Measurements from ENCODE around the gene TM4SF5.
A peak's percentile ranks its signal among the peaks of the same experiment; 100 is the strongest.

DNA sequence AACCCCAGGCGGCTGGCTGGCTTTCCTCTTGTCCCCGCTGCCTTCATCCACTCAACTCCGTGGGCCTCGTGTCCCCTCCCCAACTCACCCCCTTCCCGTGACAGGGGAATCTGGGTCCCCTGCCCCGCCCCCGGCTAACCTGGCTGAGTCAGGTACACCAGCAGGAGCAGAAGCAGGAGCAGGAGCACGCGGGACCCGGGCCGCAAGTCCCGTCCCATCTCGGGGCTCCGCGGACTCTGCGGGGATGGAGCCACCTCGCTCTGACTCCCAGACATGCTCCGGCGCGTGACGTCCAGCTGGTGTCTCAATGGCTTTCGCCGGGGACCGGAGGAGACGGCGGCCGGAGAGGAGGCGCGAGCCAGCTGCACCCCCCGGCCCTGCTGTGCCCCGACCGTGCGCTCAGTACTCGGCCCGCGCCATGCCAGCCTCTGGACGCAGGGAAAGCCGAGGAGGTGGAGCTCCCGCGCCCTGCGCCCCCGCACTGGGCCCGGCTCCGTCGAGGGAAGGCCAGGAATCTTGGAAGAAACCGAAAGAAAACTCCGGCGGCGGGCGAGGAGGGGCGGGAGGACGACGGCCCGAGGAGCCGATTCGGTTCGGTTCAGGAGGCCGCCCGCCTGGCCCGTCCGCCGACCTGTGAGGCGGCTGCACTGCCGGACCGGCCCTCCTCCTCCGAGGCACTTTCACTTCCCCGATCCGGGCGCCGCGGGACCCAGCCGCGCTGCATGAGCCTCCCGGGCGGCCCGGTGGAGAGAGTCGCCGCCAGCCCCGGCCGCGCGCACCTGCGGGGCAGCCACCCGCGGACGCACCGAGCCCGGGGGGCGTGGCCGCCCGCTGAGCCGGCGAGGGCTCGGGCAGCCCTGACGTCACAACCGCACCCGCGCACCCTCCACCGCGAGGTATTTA lies 32.3 kb upstream of the TM4SF5 start, which contains the start of the genes CXCL16 and ZMYND15:
- no peak for TF ChIP-seq SREBF2 (IDR thresholded peaks at IDR 0.05; ENCODE audit: low read length)
- TF ChIP-seq, protein P1, sequence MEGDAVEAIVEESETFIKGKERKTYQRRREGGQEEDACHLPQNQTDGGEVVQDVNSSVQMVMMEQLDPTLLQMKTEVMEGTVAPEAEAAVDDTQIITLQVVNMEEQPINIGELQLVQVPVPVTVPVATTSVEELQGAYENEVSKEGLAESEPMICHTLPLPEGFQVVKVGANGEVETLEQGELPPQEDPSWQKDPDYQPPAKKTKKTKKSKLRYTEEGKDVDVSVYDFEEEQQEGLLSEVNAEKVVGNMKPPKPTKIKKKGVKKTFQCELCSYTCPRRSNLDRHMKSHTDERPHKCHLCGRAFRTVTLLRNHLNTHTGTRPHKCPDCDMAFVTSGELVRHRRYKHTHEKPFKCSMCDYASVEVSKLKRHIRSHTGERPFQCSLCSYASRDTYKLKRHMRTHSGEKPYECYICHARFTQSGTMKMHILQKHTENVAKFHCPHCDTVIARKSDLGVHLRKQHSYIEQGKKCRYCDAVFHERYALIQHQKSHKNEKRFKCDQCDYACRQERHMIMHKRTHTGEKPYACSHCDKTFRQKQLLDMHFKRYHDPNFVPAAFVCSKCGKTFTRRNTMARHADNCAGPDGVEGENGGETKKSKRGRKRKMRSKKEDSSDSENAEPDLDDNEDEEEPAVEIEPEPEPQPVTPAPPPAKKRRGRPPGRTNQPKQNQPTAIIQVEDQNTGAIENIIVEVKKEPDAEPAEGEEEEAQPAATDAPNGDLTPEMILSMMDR (IDR thresholded peaks at IDR 0.05 in 2 of 3, conservative IDR thresholded peaks at IDR 0.05 in 1 of 3; ENCODE audit: control insufficient read depth in 2 of 3, extremely low read depth in 1 of 3, insufficient read depth in 1 of 3, low read depth in 3 of 3, low read length in 3 of 3), result no peak
- TF ChIP-seq CEBPB (IDR thresholded peaks at IDR 0.05; ENCODE audit: borderline replicate concordance in 1 of 2, low read depth in 2 of 2, low read length in 2 of 2), result no peak
- no peak for TF ChIP-seq NRF1 (conservative IDR thresholded peaks at IDR 0.05; ENCODE audit: low read depth, low read length)
- TF ChIP-seq, protein P2, sequence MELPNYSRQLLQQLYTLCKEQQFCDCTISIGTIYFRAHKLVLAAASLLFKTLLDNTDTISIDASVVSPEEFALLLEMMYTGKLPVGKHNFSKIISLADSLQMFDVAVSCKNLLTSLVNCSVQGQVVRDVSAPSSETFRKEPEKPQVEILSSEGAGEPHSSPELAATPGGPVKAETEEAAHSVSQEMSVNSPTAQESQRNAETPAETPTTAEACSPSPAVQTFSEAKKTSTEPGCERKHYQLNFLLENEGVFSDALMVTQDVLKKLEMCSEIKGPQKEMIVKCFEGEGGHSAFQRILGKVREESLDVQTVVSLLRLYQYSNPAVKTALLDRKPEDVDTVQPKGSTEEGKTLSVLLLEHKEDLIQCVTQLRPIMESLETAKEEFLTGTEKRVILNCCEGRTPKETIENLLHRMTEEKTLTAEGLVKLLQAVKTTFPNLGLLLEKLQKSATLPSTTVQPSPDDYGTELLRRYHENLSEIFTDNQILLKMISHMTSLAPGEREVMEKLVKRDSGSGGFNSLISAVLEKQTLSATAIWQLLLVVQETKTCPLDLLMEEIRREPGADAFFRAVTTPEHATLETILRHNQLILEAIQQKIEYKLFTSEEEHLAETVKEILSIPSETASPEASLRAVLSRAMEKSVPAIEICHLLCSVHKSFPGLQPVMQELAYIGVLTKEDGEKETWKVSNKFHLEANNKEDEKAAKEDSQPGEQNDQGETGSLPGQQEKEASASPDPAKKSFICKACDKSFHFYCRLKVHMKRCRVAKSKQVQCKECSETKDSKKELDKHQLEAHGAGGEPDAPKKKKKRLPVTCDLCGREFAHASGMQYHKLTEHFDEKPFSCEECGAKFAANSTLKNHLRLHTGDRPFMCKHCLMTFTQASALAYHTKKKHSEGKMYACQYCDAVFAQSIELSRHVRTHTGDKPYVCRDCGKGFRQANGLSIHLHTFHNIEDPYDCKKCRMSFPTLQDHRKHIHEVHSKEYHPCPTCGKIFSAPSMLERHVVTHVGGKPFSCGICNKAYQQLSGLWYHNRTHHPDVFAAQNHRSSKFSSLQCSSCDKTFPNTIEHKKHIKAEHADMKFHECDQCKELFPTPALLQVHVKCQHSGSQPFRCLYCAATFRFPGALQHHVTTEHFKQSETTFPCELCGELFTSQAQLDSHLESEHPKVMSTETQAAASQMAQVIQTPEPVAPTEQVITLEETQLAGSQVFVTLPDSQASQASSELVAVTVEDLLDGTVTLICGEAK (IDR thresholded peaks at IDR 0.05; ENCODE audit: borderline replicate concordance), result no peak
- TF ChIP-seq BACH1 (IDR thresholded peaks at IDR 0.05; ENCODE audit: borderline replicate concordance), result 0 out of 2 replicates have a peak, but pooled peaks have one; percentile 49
- TF ChIP-seq, protein P3, sequence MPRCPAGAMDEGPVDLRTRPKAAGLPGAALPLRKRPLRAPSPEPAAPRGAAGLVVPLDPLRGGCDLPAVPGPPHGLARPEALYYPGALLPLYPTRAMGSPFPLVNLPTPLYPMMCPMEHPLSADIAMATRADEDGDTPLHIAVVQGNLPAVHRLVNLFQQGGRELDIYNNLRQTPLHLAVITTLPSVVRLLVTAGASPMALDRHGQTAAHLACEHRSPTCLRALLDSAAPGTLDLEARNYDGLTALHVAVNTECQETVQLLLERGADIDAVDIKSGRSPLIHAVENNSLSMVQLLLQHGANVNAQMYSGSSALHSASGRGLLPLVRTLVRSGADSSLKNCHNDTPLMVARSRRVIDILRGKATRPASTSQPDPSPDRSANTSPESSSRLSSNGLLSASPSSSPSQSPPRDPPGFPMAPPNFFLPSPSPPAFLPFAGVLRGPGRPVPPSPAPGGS (IDR thresholded peaks at IDR 0.05; ENCODE audit: borderline replicate concordance, insufficient read depth, low read depth, low read length, poor library complexity, severe bottlenecking), result no peak
- TF ChIP-seq SRF (IDR thresholded peaks at IDR 0.05; ENCODE audit: low read depth in 2 of 2, low read length in 2 of 2), result no peak
- TF ChIP-seq NR2F1 (conservative IDR thresholded peaks at IDR 0.05), result no peak
- TF ChIP-seq, protein P4, sequence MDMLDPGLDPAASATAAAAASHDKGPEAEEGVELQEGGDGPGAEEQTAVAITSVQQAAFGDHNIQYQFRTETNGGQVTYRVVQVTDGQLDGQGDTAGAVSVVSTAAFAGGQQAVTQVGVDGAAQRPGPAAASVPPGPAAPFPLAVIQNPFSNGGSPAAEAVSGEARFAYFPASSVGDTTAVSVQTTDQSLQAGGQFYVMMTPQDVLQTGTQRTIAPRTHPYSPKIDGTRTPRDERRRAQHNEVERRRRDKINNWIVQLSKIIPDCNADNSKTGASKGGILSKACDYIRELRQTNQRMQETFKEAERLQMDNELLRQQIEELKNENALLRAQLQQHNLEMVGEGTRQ (IDR thresholded peaks at IDR 0.05; ENCODE audit: borderline replicate concordance, low read depth, low read length), result no peak
- TF ChIP-seq BHLHE40 (IDR thresholded peaks at IDR 0.05; ENCODE audit: borderline replicate concordance in 1 of 2, low read depth in 2 of 2, low read length in 1 of 2), result peak in 1 of 2 experiments; percentile 43; a peak in 2 of 4 replicates
- TF ChIP-seq PBX3 (IDR thresholded peaks at IDR 0.05; ENCODE audit: insufficient replicate concordance, low read depth, low read length), result no peak
- no peak for TF ChIP-seq SMAD5 (IDR thresholded peaks at IDR 0.05; ENCODE audit: low read depth)

Measured in GM12878 (cell line).